K562 treated with DMSO at 1 percent for 48 hours (cell line): ENCODE measurements around the gene WSB1. TPM values are rescaled to one million over a fixed set of nuclear protein-coding genes. Genes with fewer than 3 reads are reported as not detected.

Experiments used
- total RNA-seq: library from RNA; unstranded; fragments of 300-600 nt; gene quantifications from 2 replicates; pipeline ENCODE4 v1.2.3, GENCODE V29; 2022; ENCODE audit warnings: low replicate concordance; ENCODE audit errors: extremely low read depth

Gene WSB1, protein sequence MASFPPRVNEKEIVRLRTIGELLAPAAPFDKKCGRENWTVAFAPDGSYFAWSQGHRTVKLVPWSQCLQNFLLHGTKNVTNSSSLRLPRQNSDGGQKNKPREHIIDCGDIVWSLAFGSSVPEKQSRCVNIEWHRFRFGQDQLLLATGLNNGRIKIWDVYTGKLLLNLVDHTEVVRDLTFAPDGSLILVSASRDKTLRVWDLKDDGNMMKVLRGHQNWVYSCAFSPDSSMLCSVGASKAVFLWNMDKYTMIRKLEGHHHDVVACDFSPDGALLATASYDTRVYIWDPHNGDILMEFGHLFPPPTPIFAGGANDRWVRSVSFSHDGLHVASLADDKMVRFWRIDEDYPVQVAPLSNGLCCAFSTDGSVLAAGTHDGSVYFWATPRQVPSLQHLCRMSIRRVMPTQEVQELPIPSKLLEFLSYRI
- total RNA-seq: not detected in 2 replicates

DNA sequence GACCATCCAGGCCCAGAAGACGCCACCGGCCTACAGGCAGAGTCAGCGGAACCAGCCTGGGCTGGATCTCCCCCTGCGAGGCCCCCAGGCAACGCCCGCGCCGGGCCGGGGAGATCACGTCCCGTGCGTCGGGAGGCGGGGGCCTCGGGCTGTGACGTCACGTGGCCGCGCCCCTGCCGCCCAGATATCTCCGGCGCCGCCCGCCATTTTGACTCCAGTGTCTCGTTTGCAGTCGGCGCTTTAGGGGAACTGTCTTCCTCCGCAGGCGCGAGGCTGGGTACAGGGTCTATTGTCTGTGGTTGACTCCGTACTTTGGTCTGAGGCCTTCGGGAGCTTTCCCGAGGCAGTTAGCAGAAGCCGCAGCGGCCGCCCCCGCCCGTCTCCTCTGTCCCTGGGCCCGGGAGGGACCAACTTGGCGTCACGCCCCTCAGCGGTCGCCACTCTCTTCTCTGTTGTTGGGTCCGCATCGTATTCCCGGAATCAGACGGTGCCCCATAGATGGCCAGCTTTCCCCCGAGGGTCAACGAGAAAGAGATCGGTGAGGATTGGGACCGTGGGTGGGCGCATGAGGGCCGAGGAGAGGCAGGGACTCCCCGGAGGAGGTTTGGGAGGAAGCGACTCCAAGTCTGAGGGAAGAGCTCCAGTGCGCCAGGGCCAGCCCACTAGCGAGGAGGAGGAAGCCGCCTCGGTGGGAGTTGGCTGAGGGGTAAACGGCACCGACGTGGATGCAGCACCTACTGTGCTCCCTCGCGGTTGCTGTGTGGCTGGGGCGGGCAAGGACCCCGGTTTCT, at the start of gene WSB1:
Gene WSB1, plus strand, starts transcription at position 217 of the 791 bp plus-strand sequence. Its CDS starts 282 bp downstream, at position 499.

Other genes with a start within 250 kb of the WSB1 start
- gene KSR1, start 162.3 kb downstream of the WSB1 start, total RNA-seq: not detected in 2 replicates